ENCODE measurements around the gene NT5C3A.
"Not testable (repeated sequence)": the region's sequence is repeated elsewhere in the genome, so short reads cannot be mapped to it uniquely, and the experiment has no call there.

DNA sequence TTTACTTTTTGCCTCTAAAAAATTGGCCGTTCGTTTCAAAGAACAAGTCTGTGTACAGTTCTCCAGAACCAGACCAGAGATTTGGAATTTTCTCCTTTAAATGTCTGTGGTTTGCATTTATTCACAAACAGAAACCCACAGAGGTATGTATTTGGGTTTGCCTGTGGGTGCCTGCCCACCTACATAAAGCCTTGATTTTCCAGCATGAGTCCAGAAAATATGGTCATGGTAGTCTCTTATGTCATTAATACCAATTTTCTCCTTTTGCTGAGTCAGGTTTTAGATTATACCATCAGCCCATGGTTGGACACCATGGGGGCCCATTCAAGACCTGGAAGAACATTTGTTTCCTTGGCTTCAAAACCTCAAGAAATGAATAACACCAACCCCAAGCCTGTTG lies 82.7 kb downstream of the NT5C3A start:
- not testable (repeated sequence) for TF ChIP-seq POLR2A, POLR2AphosphoS5 (IDR thresholded peaks at IDR 0.05)
- TF ChIP-seq, protein P1, sequence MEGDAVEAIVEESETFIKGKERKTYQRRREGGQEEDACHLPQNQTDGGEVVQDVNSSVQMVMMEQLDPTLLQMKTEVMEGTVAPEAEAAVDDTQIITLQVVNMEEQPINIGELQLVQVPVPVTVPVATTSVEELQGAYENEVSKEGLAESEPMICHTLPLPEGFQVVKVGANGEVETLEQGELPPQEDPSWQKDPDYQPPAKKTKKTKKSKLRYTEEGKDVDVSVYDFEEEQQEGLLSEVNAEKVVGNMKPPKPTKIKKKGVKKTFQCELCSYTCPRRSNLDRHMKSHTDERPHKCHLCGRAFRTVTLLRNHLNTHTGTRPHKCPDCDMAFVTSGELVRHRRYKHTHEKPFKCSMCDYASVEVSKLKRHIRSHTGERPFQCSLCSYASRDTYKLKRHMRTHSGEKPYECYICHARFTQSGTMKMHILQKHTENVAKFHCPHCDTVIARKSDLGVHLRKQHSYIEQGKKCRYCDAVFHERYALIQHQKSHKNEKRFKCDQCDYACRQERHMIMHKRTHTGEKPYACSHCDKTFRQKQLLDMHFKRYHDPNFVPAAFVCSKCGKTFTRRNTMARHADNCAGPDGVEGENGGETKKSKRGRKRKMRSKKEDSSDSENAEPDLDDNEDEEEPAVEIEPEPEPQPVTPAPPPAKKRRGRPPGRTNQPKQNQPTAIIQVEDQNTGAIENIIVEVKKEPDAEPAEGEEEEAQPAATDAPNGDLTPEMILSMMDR (IDR thresholded peaks at IDR 0.05): not testable (repeated sequence)

Data from stomach (tissue), 4 donors.